HepG2 (cell line): Measurements from ENCODE around the gene PPP3R1. TPM values are rescaled to one million over a fixed set of nuclear protein-coding genes. Genes with fewer than 3 reads are reported as not detected.

ENCODE experiments used
- ATAC-seq: fragments of 200-7000 bp; cut with Tn5 transposase; 3 replicates; pipeline ENCODE4 v1.9.1; 2020; ENCODE audit warnings: mild to moderate bottlenecking, moderate library complexity
- BruUV-seq: library from RNA; stranded (reverse); fragments of 400-500 nt; replicated peaks from 2 replicates; lab custom pipeline; 2021; lab: Mats Ljungman, UMichigan
- CTCF ChIA-PET: fragments of 300-600 bp; formaldehyde crosslinking; extraction: SDS; loops from one replicate; lab custom pipeline; 2021; ENCODE audit warnings: low total read pairs, inconsistent platforms, low intra/inter-chr PET ratio; lab: Yijun Ruan, JAX
- POLR2A ChIA-PET: fragments of 350-600 bp; sonication (Branson Sonifier 250); formaldehyde crosslinking; loops from one replicate; lab custom pipeline; 2020; ENCODE audit warnings: antibody characterized with exemption, inconsistent platforms; lab: Yijun Ruan, JAX
- DNase-seq: peaks from one replicate; pipeline ENCODE4 v3.0.0-alpha.2; 2015; ENCODE audit warnings: low spot score
- FAIRE-seq: peaks from 3 replicates; lab custom pipeline; 2011; peaks lifted over from hg19 to GRCh38; lab: Jason Lieb, UNC
- H2AFZ ChIP-seq: one replicate; pipeline ENCODE4 v1.6.1; 2011; ENCODE audit warnings: low read length, inconsistent platforms
- H3K27ac ChIP-seq: fragments of 300-600 bp; 3 replicates; pipeline ENCODE4 v1.8.0; 2011; ENCODE audit warnings: mixed run types, mild to moderate bottlenecking, mixed read lengths, low read length, inconsistent platforms; ENCODE audit not compliant: insufficient read depth; ENCODE audit errors: extremely low read length
- H3K27me3 ChIP-seq, 2 experiments: fragments of 200-600 bp in 1 of 2; 2 replicates in 1 of 2; 3 replicates in 1 of 2; pipeline versions ENCODE4 v1.6.0 to v1.8.0; 2011; ENCODE audit warnings: low read length in 2 of 2, mild to moderate bottlenecking in 2 of 2, moderate library complexity in 2 of 2, inconsistent platforms in 1 of 2; ENCODE audit not compliant: insufficient read depth in 2 of 2, control insufficient read depth in 1 of 2
- H3K36me3 ChIP-seq, 2 experiments: fragments of 200-600 bp in 1 of 2; replicated peaks in 1 of 2; 2 replicates in 1 of 2; 3 replicates in 1 of 2; pipeline versions ENCODE4 v1.5.1 to v1.8.0; 2011; ENCODE audit warnings: low read length in 2 of 2, inconsistent platforms in 1 of 2; ENCODE audit not compliant: insufficient read depth in 2 of 2, control insufficient read depth in 1 of 2
- H3K4me1 ChIP-seq: 2 replicates; pipeline ENCODE4 v1.5.1; 2012; ENCODE audit warnings: low read length, inconsistent platforms; ENCODE audit not compliant: insufficient read depth
- H3K4me2 ChIP-seq: 2 replicates; pipeline ENCODE4 v1.6.0; 2011; ENCODE audit warnings: low read depth, low read length, inconsistent platforms
- H3K4me3 ChIP-seq, 3 experiments: fragments of 200-600 bp in 1 of 3; sonication (generic), shearing (Covaris generic) in 1 of 3; replicated peaks in 1 of 3; 2 replicates each; pipeline ENCODE4 v1.5.1; 2011 to 2016; ENCODE audit warnings: low read length in 3 of 3, inconsistent platforms in 2 of 3, low read depth in 2 of 3, mild to moderate bottlenecking in 2 of 3, control low read depth in 1 of 3, mixed read lengths in 1 of 3; ENCODE audit not compliant: insufficient read depth in 1 of 3
- H3K79me2 ChIP-seq: one replicate; pipeline ENCODE4 v1.6.1; 2011; ENCODE audit warnings: low read length, inconsistent platforms; ENCODE audit not compliant: insufficient read depth
- H3K9ac ChIP-seq: 2 replicates; pipeline ENCODE4 v1.6.0; 2011; ENCODE audit warnings: mild to moderate bottlenecking, low read depth, low read length, inconsistent platforms; ENCODE audit not compliant: insufficient read depth
- H3K9me3 ChIP-seq: 2 replicates; pipeline ENCODE4 v1.5.1; 2012; ENCODE audit warnings: mild to moderate bottlenecking, low read length
- H4K20me1 ChIP-seq: 2 replicates; pipeline ENCODE4 v1.6.0; 2011; ENCODE audit warnings: inconsistent platforms, mild to moderate bottlenecking, low read length, moderate library complexity; ENCODE audit not compliant: insufficient read depth
- ATF7-NPFF ChIP-seq: sonication (generic); formaldehyde crosslinking; IDR thresholded peaks from 2 replicates; pipeline ENCODE4 v1.8.1; 2023; ENCODE audit warnings: mild to moderate bottlenecking, low read depth, missing genetic modification reagents, moderate library complexity
- CTCF ChIP-seq: sonication (generic); formaldehyde crosslinking; IDR thresholded peaks from 2 replicates; pipeline ENCODE4 v1.5.0; 2020; ENCODE audit warnings: mild to moderate bottlenecking, missing genetic modification reagents, moderate library complexity
- DDIT3 ChIP-seq: sonication (generic); formaldehyde crosslinking; IDR thresholded peaks from 2 replicates; pipeline ENCODE4 v1.4.0; 2020; ENCODE audit warnings: mild to moderate bottlenecking, missing genetic modification reagents
- ETV6 ChIP-seq: sonication (generic); formaldehyde crosslinking; conservative IDR thresholded peaks from 2 replicates; pipeline ENCODE4 v1.4.0; 2020; ENCODE audit warnings: missing genetic modification reagents
- GATAD1 ChIP-seq: IDR thresholded peaks from 2 replicates; pipeline ENCODE4 v1.6.1; 2016; ENCODE audit warnings: missing genetic modification reagents, missing compliant biosample characterization
- HNRNPL ChIP-seq: fragments of 200-400 bp; formaldehyde crosslinking; IDR thresholded peaks from 2 replicates; pipeline ENCODE4 v1.6.1; 2017; ENCODE audit warnings: mild to moderate bottlenecking, low read depth, low read length
- MXD3 ChIP-seq: IDR thresholded peaks from 2 replicates; pipeline ENCODE4 v1.6.1; 2016; ENCODE audit warnings: mild to moderate bottlenecking, missing biosample characterization, missing genetic modification reagents
- NR2C2 ChIP-seq: sonication (generic); formaldehyde crosslinking; IDR thresholded peaks from 2 replicates; pipeline ENCODE4 v1.4.0; 2020; ENCODE audit warnings: missing genetic modification reagents, mild to moderate bottlenecking, moderate library complexity, borderline replicate concordance
- PTBP1 ChIP-seq: fragments of 200-400 bp; formaldehyde crosslinking; IDR thresholded peaks from 2 replicates; pipeline ENCODE4 v1.6.1; 2018; ENCODE audit warnings: low read length, low read depth; ENCODE audit not compliant: poor library complexity, severe bottlenecking
- RAD51 ChIP-seq: fragments of 450-650 bp; IDR thresholded peaks from 2 replicates; pipeline ENCODE4 v1.6.1; 2016; ENCODE audit warnings: borderline replicate concordance
- ZMYM4 ChIP-seq: sonication (generic); formaldehyde crosslinking; IDR thresholded peaks from 2 replicates; pipeline ENCODE4 v1.8.1; 2023; ENCODE audit warnings: mild to moderate bottlenecking, missing genetic modification reagents
- ZNF577 ChIP-seq: sonication (generic); formaldehyde crosslinking; IDR thresholded peaks from 2 replicates; pipeline ENCODE4 v1.4.0; 2020; ENCODE audit warnings: mild to moderate bottlenecking, low read depth, missing genetic modification reagents, borderline replicate concordance
- ZNF782 ChIP-seq: sonication (generic); formaldehyde crosslinking; IDR thresholded peaks from 2 replicates; pipeline ENCODE4 v1.4.0; 2020; ENCODE audit warnings: missing genetic modification reagents, mild to moderate bottlenecking, borderline replicate concordance
- ZNF841 ChIP-seq: sonication (generic); formaldehyde crosslinking; IDR thresholded peaks from 2 replicates; pipeline ENCODE4 v1.8.1; 2023; ENCODE audit warnings: missing genetic modification reagents, borderline replicate concordance
- ZSCAN22 ChIP-seq: sonication (generic); formaldehyde crosslinking; IDR thresholded peaks from 2 replicates; pipeline ENCODE4 v1.4.0; 2020; ENCODE audit warnings: mild to moderate bottlenecking, missing genetic modification reagents
- WGBS: methylation state at CpG from one replicate; pipeline ENCODE4 v1.1.6; 2017; ENCODE audit warnings: low lambda C conversion rate; 5-methylcytosine and 5-hydroxymethylcytosine counted together
- in situ Hi-C: cut with HindIII; loops from 2 replicates; pipeline ENCODE4 v1.10.0; 2017; ENCODE audit warnings: low pct_unique_long_range_greater_than_20kb; ENCODE audit not compliant: extremely low pct_ligation_motif_present
- intact Hi-C: fragments of 100-400 bp; cut with micrococcal nuclease; formaldehyde crosslinking; loops from one replicate; pipeline ENCODE4 v1.10.0; 2022; ENCODE audit not compliant: unreplicated experiment
- polyA plus RNA-seq, 8 experiments: library from polyadenylated mRNA; depleted of rRNA in 3 of 8; stranded (reverse) in 7 of 8; unstranded in 1 of 8; fragments of >200 nt; fragmentation: Illumina TruSeq in 4 of 8; extraction: Trizol in 4 of 8; gene quantifications; 2 replicates each; pipeline versions ENCODE4 v1.2.1 to v1.2.3, GENCODE V29; 2011 to 2016; ENCODE audit warnings: low read depth in 4 of 8, missing spikeins in 1 of 8, mixed read lengths in 1 of 8; ENCODE audit not compliant: insufficient read depth in 1 of 8
- total RNA-seq, 5 experiments: library from RNA; depleted of rRNA; stranded (reverse); fragments of >200 nt; fragmentation: Illumina TruSeq; extraction: Trizol; gene quantifications; 2 replicates each; pipeline ENCODE4 v1.2.3, GENCODE V29; 2016; ENCODE audit warnings: low read depth in 1 of 5

PPP3R1 gene
- total and polyA plus RNA-seq, 2 of the 13 experiments (the other 11 are each of a cell fraction or from before 2014, with no cell fraction given): 11.6 to 25.7 TPM

DNA sequence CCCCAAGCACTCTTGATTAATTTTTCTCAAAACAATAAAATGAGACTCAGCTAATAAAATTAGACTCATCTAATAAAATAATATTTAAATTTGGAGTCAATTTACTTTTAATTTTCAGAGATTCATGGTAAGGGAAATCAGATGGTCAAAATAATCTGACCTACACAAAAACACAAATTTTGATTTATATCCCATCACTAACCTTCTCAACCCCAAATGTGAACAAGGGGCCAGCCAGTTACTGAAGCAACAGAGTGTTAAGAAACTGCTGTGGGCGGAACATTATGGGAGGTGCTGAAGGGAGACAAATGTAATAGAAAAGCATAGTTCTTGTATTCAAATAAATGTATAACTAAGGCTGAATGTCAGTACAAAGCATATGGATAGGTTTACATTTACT lies 28.5 kb upstream of the PPP3R1 start:
- no peaks in the 10 kb centered on the region for H3K27me3 ChIP-seq
- H3K4me1 ChIP-seq: peaks cover 9% of the 10 kb centered on the region
- no peak for DNase-seq
- no peak overlapping the region for H3K9ac ChIP-seq
- H3K4me3 ChIP-seq: no peak overlapping the region
- no peak for FAIRE-seq
- WGBS: 18% methylated on average over 1 of the region's 1 CpG
- intact Hi-C loops (loop anchor here (5.0 to 10.0 kb wide), 2 partner anchors 86 to 162 kb away; no protein-coding TSS in a partner anchor), in situ Hi-C loops (no loop called here)
- H3K9me3 ChIP-seq: no peaks in the 10 kb centered on the region
- H3K79me2 ChIP-seq: no peaks in the 10 kb centered on the region
- no peak overlapping the region for H3K27ac ChIP-seq
- H4K20me1 ChIP-seq: no peaks in the 10 kb centered on the region
- H3K36me3 ChIP-seq: no peaks in the 10 kb centered on the region
- ChIA-PET CTCF (interaction anchor here (1.4 kb wide), 1 partner anchor 158 kb away, joined by 4 read pairs; no protein-coding TSS in a partner anchor), POLR2A (interaction anchor here (1.3 kb wide), 1 partner anchor 27 kb away, joined by 3 read pairs; no protein-coding TSS in a partner anchor)
- H2AFZ ChIP-seq: no peak overlapping the region
- TF ChIP-seq NR2C2 (CRISPR knock-in tag): no peak
- TF ChIP-seq ZSCAN22 (CRISPR knock-in tag): no peak
- TF ChIP-seq ETV6 (CRISPR knock-in tag): no peak
- TF ChIP-seq PTBP1: no peak
- TF ChIP-seq ZNF782 (CRISPR knock-in tag): no peak
- no peak for TF ChIP-seq GATAD1 (CRISPR knock-in tag)
- TF ChIP-seq CTCF (CRISPR knock-in tag): no peak
- no peak for TF ChIP-seq ZNF841
- no peak for TF ChIP-seq HNRNPL
- no peak for TF ChIP-seq ZMYM4 (CRISPR knock-in tag)
- TF ChIP-seq ZNF577 (CRISPR knock-in tag): no peak
- TF ChIP-seq ATF7-NPFF (CRISPR knock-in tag): no peak
- no peak for TF ChIP-seq DDIT3
- no peak for TF ChIP-seq RAD51
- TF ChIP-seq MXD3 (CRISPR knock-in tag): no peak
- no peak for ATAC-seq
- no peak overlapping the region for H3K4me2 ChIP-seq
- BruUV-seq: no TSS peak
